Caco-2 (cell line): Measurements from ENCODE around the gene ZNF177. TPM values are rescaled to one million over a fixed set of nuclear protein-coding genes. Genes with fewer than 3 reads are reported as not detected.

ENCODE experiments used
- BruUV-seq: library from RNA; stranded (reverse); fragments of 400-500 nt; replicated peaks from 2 replicates; lab custom pipeline; 2021; lab: Mats Ljungman, UMichigan
- CTCF ChIA-PET: fragments of 300-600 bp; sonication (Branson Sonifier 250); formaldehyde crosslinking; loops from one replicate; lab custom pipeline; 2022; ENCODE audit warnings: antibody characterized with exemption; lab: Charles Lee
- POLR2A ChIA-PET: fragments of 300-600 bp; sonication (Branson Sonifier 250); formaldehyde crosslinking; loops from one replicate; lab custom pipeline; 2022; ENCODE audit warnings: antibody characterized with exemption; lab: Charles Lee
- DNase-seq, 2 experiments: peaks; one replicate each; pipeline versions ENCODE4 v3.0.0 to v3.0.0-alpha.2; 2020 to 2022
- H3K27me3 ChIP-seq: replicated peaks from 2 replicates; pipeline ENCODE4 v1.6.0; 2011; ENCODE audit warnings: low read length; ENCODE audit not compliant: control insufficient read depth, insufficient read depth
- H3K36me3 ChIP-seq: 2 replicates; pipeline ENCODE4 v1.5.1; 2011; ENCODE audit warnings: low read length; ENCODE audit not compliant: control insufficient read depth, insufficient read depth
- H3K4me1 ChIP-seq: fragments of 250-450 bp; sonication (Bioruptor Pico); 2 replicates; pipeline ENCODE4 v1.5.1; 2020; ENCODE audit warnings: mild to moderate bottlenecking
- H3K4me3 ChIP-seq: 2 replicates; pipeline ENCODE4 v1.5.1; 2011; ENCODE audit warnings: low read depth, mild to moderate bottlenecking, control low read depth, low read length
- H3K9me3 ChIP-seq: fragments of 250-450 bp; sonication (Bioruptor Pico); 2 replicates; pipeline ENCODE4 v1.5.1; 2020; ENCODE audit warnings: mild to moderate bottlenecking, moderate library complexity
- H3K27ac Mint-ChIP-seq: one replicate; pipeline ENCODE4 v1.8.0; 2022; ENCODE audit warnings: mixed read lengths; ENCODE audit not compliant: unreplicated experiment
- H3K27me3 Mint-ChIP-seq: one replicate; pipeline ENCODE4 v1.8.0; 2022; ENCODE audit warnings: mixed read lengths; ENCODE audit not compliant: insufficient read depth, unreplicated experiment
- H3K36me3 Mint-ChIP-seq: one replicate; pipeline ENCODE4 v1.8.0; 2022; ENCODE audit warnings: mild to moderate bottlenecking, mixed read lengths; ENCODE audit not compliant: insufficient read depth, unreplicated experiment
- H3K4me1 Mint-ChIP-seq: one replicate; pipeline ENCODE4 v1.8.0; 2022; ENCODE audit warnings: low read depth, mixed read lengths; ENCODE audit not compliant: unreplicated experiment
- H3K4me3 Mint-ChIP-seq: one replicate; pipeline ENCODE4 v1.8.0; 2022; ENCODE audit warnings: mild to moderate bottlenecking, moderate library complexity, mixed read lengths; ENCODE audit not compliant: unreplicated experiment
- H3K9me3 Mint-ChIP-seq: one replicate; pipeline ENCODE4 v1.8.0; 2022; ENCODE audit warnings: mixed read lengths; ENCODE audit not compliant: unreplicated experiment
- intact Hi-C: fragments of 100-400 bp; cut with micrococcal nuclease; formaldehyde crosslinking; loops from one replicate; pipeline ENCODE4 v1.10.0; 2022; ENCODE audit not compliant: unreplicated experiment
- total RNA-seq: library from RNA; stranded (reverse); gene quantifications from 2 replicates; pipeline ENCODE4 v1.2.3, GENCODE V29; 2022
- TF ChIP-seq, protein P1 (sequence below), 2 experiments: fragments of 200-600 bp in 1 of 2; IDR thresholded peaks; 1 replicate in 1 of 2; 2 replicates in 1 of 2; pipeline versions ENCODE4 v1.5.1 to v1.8.0; 2011 to 2022; ENCODE audit warnings: antibody characterized with exemption in 1 of 2, control low read depth in 1 of 2, inconsistent platforms in 1 of 2, low read depth in 1 of 2, low read length in 1 of 2, mild to moderate bottlenecking in 1 of 2, moderate library complexity in 1 of 2; ENCODE audit not compliant: insufficient read depth in 1 of 2, severe bottlenecking in 1 of 2, unreplicated experiment in 1 of 2

ZNF177 gene
- total RNA-seq, 1 experiment from 2014 or later: 0.34 TPM

DNA sequence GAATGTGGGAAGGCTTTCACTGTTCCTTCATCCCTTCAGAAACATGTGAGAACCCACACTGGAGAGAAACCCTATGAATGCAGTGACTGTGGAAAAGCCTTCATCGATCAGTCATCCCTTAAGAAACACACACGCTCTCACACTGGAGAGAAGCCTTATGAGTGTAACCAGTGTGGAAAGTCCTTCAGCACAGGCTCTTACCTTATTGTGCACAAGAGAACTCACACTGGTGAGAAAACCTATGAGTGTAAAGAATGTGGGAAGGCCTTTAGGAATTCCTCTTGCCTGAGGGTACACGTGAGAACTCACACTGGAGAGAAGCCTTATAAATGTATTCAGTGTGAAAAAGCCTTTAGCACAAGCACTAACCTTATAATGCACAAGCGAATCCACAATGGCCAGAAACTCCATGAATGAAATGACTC is 18.6 kb downstream of the ZNF177 start:
- BruUV-seq: no TSS peak
- H3K27ac Mint-ChIP-seq: no peak overlapping the region
- DNase-seq: no peak
- Histone ChIP-seq H3K27me3 (no peaks in the 10 kb centered on the region), H3K36me3 (no peaks in the 10 kb centered on the region), H3K9me3 (peaks cover 18% of the 10 kb centered on the region), H3K4me1 (no peaks in the 10 kb centered on the region), H3K4me3 (no peak overlapping the region)
- POLR2A ChIA-PET: no interaction called here
- intact Hi-C loops: no loop called here
- CTCF ChIA-PET: no interaction called here
- H3K4me3 Mint-ChIP-seq: no peak overlapping the region
- H3K27me3 Mint-ChIP-seq: no peaks in the 10 kb centered on the region
- peaks cover 6% of the 10 kb centered on the region for H3K36me3 Mint-ChIP-seq
- no peaks in the 10 kb centered on the region for H3K4me1 Mint-ChIP-seq
- H3K9me3 Mint-ChIP-seq: peaks cover 40% of the 10 kb centered on the region
- TF ChIP-seq, protein P1, sequence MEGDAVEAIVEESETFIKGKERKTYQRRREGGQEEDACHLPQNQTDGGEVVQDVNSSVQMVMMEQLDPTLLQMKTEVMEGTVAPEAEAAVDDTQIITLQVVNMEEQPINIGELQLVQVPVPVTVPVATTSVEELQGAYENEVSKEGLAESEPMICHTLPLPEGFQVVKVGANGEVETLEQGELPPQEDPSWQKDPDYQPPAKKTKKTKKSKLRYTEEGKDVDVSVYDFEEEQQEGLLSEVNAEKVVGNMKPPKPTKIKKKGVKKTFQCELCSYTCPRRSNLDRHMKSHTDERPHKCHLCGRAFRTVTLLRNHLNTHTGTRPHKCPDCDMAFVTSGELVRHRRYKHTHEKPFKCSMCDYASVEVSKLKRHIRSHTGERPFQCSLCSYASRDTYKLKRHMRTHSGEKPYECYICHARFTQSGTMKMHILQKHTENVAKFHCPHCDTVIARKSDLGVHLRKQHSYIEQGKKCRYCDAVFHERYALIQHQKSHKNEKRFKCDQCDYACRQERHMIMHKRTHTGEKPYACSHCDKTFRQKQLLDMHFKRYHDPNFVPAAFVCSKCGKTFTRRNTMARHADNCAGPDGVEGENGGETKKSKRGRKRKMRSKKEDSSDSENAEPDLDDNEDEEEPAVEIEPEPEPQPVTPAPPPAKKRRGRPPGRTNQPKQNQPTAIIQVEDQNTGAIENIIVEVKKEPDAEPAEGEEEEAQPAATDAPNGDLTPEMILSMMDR (IDR thresholded peaks at IDR 0.05; ENCODE audit: insufficient read depth in 1 of 2, low read depth in 1 of 2, low read length in 1 of 2, severe bottlenecking in 1 of 2, unreplicated experiment in 1 of 2): no peak

DNA sequence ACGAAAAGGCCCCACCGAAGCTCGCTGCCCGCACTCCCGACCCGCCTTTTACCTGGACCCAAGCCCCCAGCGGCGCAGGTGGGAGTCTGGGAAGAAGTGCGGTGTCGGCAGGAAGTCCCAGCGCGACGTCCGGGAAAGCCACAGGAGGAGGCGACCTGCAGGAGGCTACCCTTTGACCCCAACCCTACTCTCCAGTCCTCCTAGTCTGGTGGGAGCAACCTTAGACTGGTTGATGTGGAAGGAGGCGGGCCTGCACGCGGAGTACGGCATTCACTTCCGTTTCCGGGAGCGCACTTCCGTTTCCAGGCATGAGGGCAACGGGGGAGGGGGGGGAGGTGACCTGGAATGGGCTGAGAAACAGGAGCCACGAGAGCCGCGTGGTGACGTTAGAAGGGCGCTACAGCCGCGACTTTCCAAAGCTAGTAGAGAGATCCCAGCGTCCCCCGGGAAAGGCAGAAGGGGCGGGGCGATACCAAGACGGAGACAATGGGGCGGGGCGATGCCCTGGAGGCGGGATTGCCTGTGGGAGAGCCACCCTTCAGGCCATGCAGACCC is 44.1 kb downstream of the ZNF177 start:
- Mint-ChIP-seq H3K36me3 (no peaks in the 10 kb centered on the region), H3K27me3 (no peaks in the 10 kb centered on the region), H3K4me3 (no peak overlapping the region), H3K4me1 (no peaks in the 10 kb centered on the region), H3K27ac (no peak overlapping the region), H3K9me3 (peaks cover 29% of the 10 kb centered on the region)
- no peak overlapping the region for H3K4me3 ChIP-seq
- H3K9me3 ChIP-seq: peaks cover 4% of the 10 kb centered on the region; the same call in 1 of the 2 replicates
- ChIA-PET CTCF (no interaction called here), POLR2A (no interaction called here)
- intact Hi-C loops: no loop called here
- no peaks in the 10 kb centered on the region for H3K27me3 ChIP-seq
- no peaks in the 10 kb centered on the region for H3K36me3 ChIP-seq
- DNase-seq: no peak
- no TSS peak for BruUV-seq
- TF ChIP-seq, protein P1 (IDR thresholded peaks at IDR 0.05; ENCODE audit: insufficient read depth in 1 of 2, low read depth in 1 of 2, low read length in 1 of 2, severe bottlenecking in 1 of 2, unreplicated experiment in 1 of 2): no peak
- H3K4me1 ChIP-seq: no peaks in the 10 kb centered on the region

DNA sequence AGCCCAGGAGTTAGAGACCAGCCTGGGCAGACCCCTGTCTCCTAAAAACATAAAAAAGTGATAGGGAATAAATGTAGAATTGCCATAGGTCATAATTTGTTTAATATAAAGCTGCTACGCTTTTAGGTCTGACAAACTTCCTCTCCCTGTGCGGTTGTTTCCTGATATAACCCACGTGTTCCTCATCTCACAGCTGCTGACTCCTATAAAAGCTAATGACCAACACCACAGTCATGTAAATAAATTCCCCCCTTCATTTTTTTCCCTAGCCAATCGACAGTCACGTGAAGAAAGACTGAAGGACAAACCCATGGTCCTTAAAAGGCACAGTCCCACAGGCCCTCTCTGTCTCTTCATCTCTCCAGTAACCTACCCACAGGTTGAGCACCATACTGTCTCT is 45.0 kb downstream of the ZNF177 start:
- no TSS peak for BruUV-seq
- peaks cover 29% of the 10 kb centered on the region for H3K9me3 Mint-ChIP-seq

More for the DNA sequence above, 45.0 kb downstream of the ZNF177 start:
- H3K9me3 ChIP-seq: peaks cover 10% of the 10 kb centered on the region
- H3K4me1 ChIP-seq: no peaks in the 10 kb centered on the region
- H3K36me3 ChIP-seq: no peaks in the 10 kb centered on the region
- TF ChIP-seq, protein P1 (IDR thresholded peaks at IDR 0.05; ENCODE audit: insufficient read depth in 1 of 2, low read depth in 1 of 2, low read length in 1 of 2, severe bottlenecking in 1 of 2, unreplicated experiment in 1 of 2): no peak
- no peak overlapping the region for H3K4me3 ChIP-seq
- no peaks in the 10 kb centered on the region for H3K4me1 Mint-ChIP-seq
- no peak overlapping the region for H3K4me3 Mint-ChIP-seq
- intact Hi-C loops: no loop called here
- CTCF ChIA-PET: no interaction called here
- POLR2A ChIA-PET: no interaction called here
- no peaks in the 10 kb centered on the region for H3K27me3 ChIP-seq
- H3K36me3 Mint-ChIP-seq: peaks cover under 1% of the 10 kb centered on the region
- DNase-seq: no peak
- H3K27me3 Mint-ChIP-seq: no peaks in the 10 kb centered on the region
- H3K27ac Mint-ChIP-seq: no peak overlapping the region
